HG02798 (cell line): ENCODE results near the gene CEP112.

Experiments used
- ATAC-seq: cut with Tn5 transposase; IDR thresholded peaks from one replicate; pipeline ENCODE4 v1.9.1; 2021; ENCODE audit warnings: mild to moderate bottlenecking; ENCODE audit not compliant: unreplicated experiment, poor library complexity

CEP112 gene

GRCh38 chr17:65593092-65593854 lies 598.7 kb downstream of the CEP112 start:
- no peak for ATAC-seq

- no peak for ATAC-seq
Measured at GRCh38 chr17:65592125-65592965, 599.6 kb downstream of the CEP112 start.

GRCh38 chr17:65589321-65589720 lies 602.6 kb downstream of the CEP112 start:
- ATAC-seq, result no peak

GRCh38 chr17:65588181-65588808 lies 603.6 kb downstream of the CEP112 start:
- no peak for ATAC-seq

DNA sequence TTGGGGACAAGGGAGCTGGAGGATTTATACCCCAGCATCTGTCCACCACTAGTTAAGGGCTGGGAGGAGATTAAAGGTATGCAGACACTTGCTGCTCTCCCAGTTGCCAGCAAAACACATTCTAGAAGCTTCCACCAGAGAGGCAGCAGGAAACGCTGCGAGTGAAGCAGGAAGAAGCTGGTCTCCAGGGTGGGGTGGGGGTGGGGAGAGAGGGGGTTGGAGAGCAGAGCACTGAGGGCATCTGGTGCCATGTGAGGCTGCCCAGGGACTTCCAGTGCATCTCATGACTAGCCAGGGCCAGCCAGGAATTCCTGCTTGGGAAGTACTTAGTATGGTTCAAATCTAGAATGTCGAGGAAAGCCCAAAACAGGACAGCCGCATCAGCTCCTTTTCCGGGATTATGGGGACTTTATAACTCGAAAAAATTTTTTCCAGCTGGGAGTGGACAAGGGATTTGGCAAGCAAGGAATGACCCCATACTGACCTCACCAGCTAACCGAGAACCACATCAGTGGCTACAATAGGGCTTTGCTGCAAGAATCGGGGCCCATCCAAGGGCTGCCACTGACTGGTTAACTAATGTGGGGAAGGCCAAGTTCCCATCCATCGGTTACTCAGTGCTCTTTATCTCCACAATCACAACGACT lies 604.3 kb downstream of the CEP112 start:
- no peak for ATAC-seq

GRCh38 chr17:65586899-65587298 lies 605.0 kb downstream of the CEP112 start:
- ATAC-seq, result no peak
